ENCODE results near the gene GRM2.

- TF ChIP-seq CTCF (IDR thresholded peaks at IDR 0.05): no peak; the same call in 1 of the 2 replicates
- no peak for TF ChIP-seq ZFX (IDR thresholded peaks at IDR 0.05; ENCODE audit: borderline replicate concordance)
Observed at GRCh38 chr3:51722362-51722761, 15.5 kb downstream of the GRM2 start.

Measured in 22Rv1 (cell line).